Mesendoderm (in vitro differentiated cells): ENCODE results near the gene ZDHHC22.

Source experiments
- DNase-seq: peaks from one replicate; pipeline ENCODE4 v3.0.0; 2013
- H2AK5ac ChIP-seq: 2 replicates; pipeline ENCODE4 v1.6.1; 2013; ENCODE audit warnings: low read length, inconsistent platforms
- H2BK120ac ChIP-seq: 2 replicates; pipeline ENCODE4 v1.6.1; 2013; ENCODE audit warnings: low read depth, mild to moderate bottlenecking, low read length, moderate library complexity, mixed read lengths
- H2BK15ac ChIP-seq: replicated peaks from 2 replicates; pipeline ENCODE4 v1.6.1; 2013; ENCODE audit warnings: low read depth, mild to moderate bottlenecking, moderate library complexity
- H2BK5ac ChIP-seq: 2 replicates; pipeline ENCODE4 v1.6.1; 2013; ENCODE audit warnings: low read length, inconsistent platforms
- H3K18ac ChIP-seq: 2 replicates; pipeline ENCODE4 v1.6.1; 2013; ENCODE audit warnings: mild to moderate bottlenecking, low read length, mixed read lengths
- H3K23ac ChIP-seq: one replicate; pipeline ENCODE4 v1.6.1; 2013; ENCODE audit warnings: low read length
- H3K27ac ChIP-seq: 2 replicates; pipeline ENCODE4 v1.5.1; 2013; ENCODE audit warnings: low read depth, mild to moderate bottlenecking, inconsistent platforms, low read length, moderate library complexity
- H3K27me3 ChIP-seq: 2 replicates; pipeline ENCODE4 v1.6.1; 2013; ENCODE audit warnings: low read length, control low read depth, mild to moderate bottlenecking, inconsistent platforms; ENCODE audit not compliant: insufficient read depth, poor library complexity
- H3K36me3 ChIP-seq: 2 replicates; pipeline ENCODE4 v1.6.1; 2013; ENCODE audit warnings: low read length, inconsistent platforms; ENCODE audit not compliant: control insufficient read depth, insufficient read depth
- H3K4ac ChIP-seq: one replicate; pipeline ENCODE4 v1.6.1; 2013; ENCODE audit warnings: low read depth, mild to moderate bottlenecking, low read length, moderate library complexity
- H3K4me1 ChIP-seq: 2 replicates; pipeline ENCODE4 v1.6.1; 2013; ENCODE audit warnings: low read depth, low read length, inconsistent platforms; ENCODE audit not compliant: control insufficient read depth
- H3K4me2 ChIP-seq: 2 replicates; pipeline ENCODE4 v1.6.1; 2013; ENCODE audit warnings: low read length
- H3K4me3 ChIP-seq: 2 replicates; pipeline ENCODE4 v1.5.1; 2013; ENCODE audit warnings: mild to moderate bottlenecking, low read length
- H3K56ac ChIP-seq: one replicate; pipeline ENCODE4 v1.6.1; 2013; ENCODE audit warnings: low read length
- H3K79me1 ChIP-seq: 2 replicates; pipeline ENCODE4 v1.6.1; 2013; ENCODE audit warnings: low read length, inconsistent platforms
- H3K79me2 ChIP-seq: 2 replicates; pipeline ENCODE4 v1.6.1; 2013; ENCODE audit warnings: mild to moderate bottlenecking, low read length; ENCODE audit not compliant: control insufficient read depth, insufficient read depth
- H3K9ac ChIP-seq: 2 replicates; pipeline ENCODE4 v1.6.1; 2013; ENCODE audit warnings: low read length, inconsistent platforms
- H4K5ac ChIP-seq: one replicate; pipeline ENCODE4 v1.6.1; 2013; ENCODE audit warnings: low read length
- H4K8ac ChIP-seq: one replicate; pipeline ENCODE4 v1.6.1; 2013; ENCODE audit warnings: low read depth, mild to moderate bottlenecking, control low read depth, low read length, moderate library complexity
- WGBS: extraction: QIAGEN DNeasy Blood & Tissue Kit; methylation state at CpG from one replicate; pipeline ENCODE4 v1.1.7; 2013; ENCODE audit warnings: low lambda C conversion rate, missing lambda C conversion rate; ENCODE audit not compliant: insufficient coverage; ENCODE audit errors: extremely low coverage; 5-methylcytosine and 5-hydroxymethylcytosine counted together

The ZDHHC22 gene

GRCh38 chr14:77153802-77154201 lies 12.2 kb upstream of the ZDHHC22 start:
- Histone ChIP-seq H4K5ac (no peak overlapping the region), H3K4me1 (peaks cover 3% of the 10 kb centered on the region), H3K79me1 (no peaks in the 10 kb centered on the region), H2BK120ac (no peak overlapping the region), H2BK15ac (no peak overlapping the region), H4K8ac (no peak overlapping the region), H2BK5ac (no peak overlapping the region), H3K9ac (no peak overlapping the region), H2AK5ac (no peak overlapping the region), H3K56ac (no peak overlapping the region), H3K18ac (no peak overlapping the region), H3K36me3 (no peaks in the 10 kb centered on the region), H3K27ac (no peak overlapping the region), H3K4me3 (no peak overlapping the region), H3K23ac (no peak overlapping the region), H3K4ac (no peak overlapping the region), H3K27me3 (no peaks in the 10 kb centered on the region), H3K79me2 (no peaks in the 10 kb centered on the region), H3K4me2 (no peak overlapping the region)
- no peak for DNase-seq
- no CpG with 5 or more reads among the region's 3 CpGs for WGBS

- Histone ChIP-seq H3K79me2 (no peaks in the 10 kb centered on the region), H3K4me3 (no peak overlapping the region), H2BK5ac (no peak overlapping the region), H2BK120ac (no peak overlapping the region), H3K27me3 (no peaks in the 10 kb centered on the region), H3K4me1 (no peaks in the 10 kb centered on the region), H4K8ac (no peak overlapping the region), H3K9ac (no peak overlapping the region), H3K36me3 (no peaks in the 10 kb centered on the region), H4K5ac (no peak overlapping the region), H3K4ac (no peak overlapping the region), H3K79me1 (no peaks in the 10 kb centered on the region), H3K56ac (no peak overlapping the region), H3K23ac (no peak overlapping the region), H2AK5ac (no peak overlapping the region), H3K4me2 (no peak overlapping the region), H2BK15ac (no peak overlapping the region), H3K27ac (no peak overlapping the region), H3K18ac (no peak overlapping the region)
- no peak for DNase-seq
- WGBS, result no CpG with 5 or more reads among the region's 2 CpGs
Measured at GRCh38 chr14:77151918-77152588, 10.5 kb upstream of the ZDHHC22 start.

GRCh38 chr14:77151245-77151644 lies 9.7 kb upstream of the ZDHHC22 start:
- no peak overlapping the region for H3K18ac ChIP-seq
- H3K4me2 ChIP-seq, result no peak overlapping the region
- no peak overlapping the region for H3K4ac ChIP-seq
- H3K79me1 ChIP-seq, result no peaks in the 10 kb centered on the region
- H2BK15ac ChIP-seq, result no peak overlapping the region
- H3K56ac ChIP-seq, result no peak overlapping the region
- H3K4me1 ChIP-seq, result no peaks in the 10 kb centered on the region
- H3K27me3 ChIP-seq, result no peaks in the 10 kb centered on the region
- no peak overlapping the region for H3K23ac ChIP-seq
- no CpG with 5 or more reads among the region's 5 CpGs for WGBS
- no peak overlapping the region for H4K8ac ChIP-seq
- H2AK5ac ChIP-seq, result no peak overlapping the region
- no peak overlapping the region for H3K9ac ChIP-seq
- no peak overlapping the region for H4K5ac ChIP-seq
- DNase-seq, result peak; percentile 53
- H3K27ac ChIP-seq, result no peak overlapping the region
- H2BK120ac ChIP-seq, result no peak overlapping the region
- no peaks in the 10 kb centered on the region for H3K79me2 ChIP-seq
- H3K4me3 ChIP-seq, result no peak overlapping the region
- H2BK5ac ChIP-seq, result no peak overlapping the region
- no peaks in the 10 kb centered on the region for H3K36me3 ChIP-seq

GRCh38 chr14:77148510-77149231 lies 7.1 kb upstream of the ZDHHC22 start:
- Histone ChIP-seq H2BK15ac (no peak overlapping the region), H4K8ac (no peak overlapping the region), H3K36me3 (no peaks in the 10 kb centered on the region), H3K79me2 (no peaks in the 10 kb centered on the region), H2BK120ac (no peak overlapping the region), H2AK5ac (no peak overlapping the region), H3K4ac (no peak overlapping the region), H3K4me1 (peaks cover 4% of the 10 kb centered on the region), H3K56ac (no peak overlapping the region), H3K18ac (no peak overlapping the region), H3K9ac (no peak overlapping the region), H3K4me2 (no peak overlapping the region), H4K5ac (no peak overlapping the region), H2BK5ac (no peak overlapping the region), H3K23ac (no peak overlapping the region), H3K27ac (no peak overlapping the region), H3K79me1 (no peaks in the 10 kb centered on the region), H3K4me3 (no peak overlapping the region), H3K27me3 (no peaks in the 10 kb centered on the region)
- peak; percentile 42 for DNase-seq
- WGBS, result no CpG with 5 or more reads among the region's 8 CpGs

DNA sequence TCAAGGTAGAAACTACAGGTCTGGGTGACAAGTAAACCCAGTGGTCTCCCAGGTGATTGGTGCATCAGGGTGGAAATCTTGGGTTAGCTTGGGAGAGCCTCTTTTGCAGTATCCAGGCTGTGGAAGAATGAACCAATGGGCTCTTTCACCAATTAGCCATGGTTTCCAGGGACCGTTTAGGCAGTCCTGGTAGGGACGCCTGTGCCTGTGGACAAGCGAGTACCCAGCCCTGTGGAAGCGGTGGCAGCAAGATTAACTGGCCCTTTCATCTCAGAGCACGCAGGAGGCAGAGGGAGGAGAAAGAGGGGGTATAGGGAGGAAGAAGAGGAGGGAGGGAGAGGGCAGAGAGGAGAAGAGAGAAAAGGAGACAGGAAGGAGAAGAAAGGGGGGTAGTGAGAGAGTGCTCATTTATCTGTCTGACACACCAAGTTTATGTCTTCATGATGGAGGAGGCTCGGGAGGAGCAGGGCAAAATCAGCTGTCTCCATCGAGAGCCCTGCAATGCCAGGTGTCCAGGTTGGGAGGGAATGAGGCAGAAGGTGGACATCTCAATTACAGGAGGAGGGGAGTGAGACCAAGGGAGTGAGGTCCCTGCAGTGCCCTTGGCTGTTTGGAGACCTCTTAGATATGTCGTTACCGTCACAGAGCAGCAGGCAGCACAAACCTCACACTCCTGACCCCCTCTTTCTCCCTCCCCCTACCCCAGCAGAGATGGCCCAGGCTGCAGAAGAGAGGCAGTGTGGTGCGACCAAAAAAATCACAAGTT lies 4.6 kb upstream of the ZDHHC22 start:
- Histone ChIP-seq H3K27me3 (no peaks in the 10 kb centered on the region), H2AK5ac (no peak overlapping the region), H3K79me1 (no peaks in the 10 kb centered on the region), H3K4ac (no peak overlapping the region), H3K4me3 (no peak overlapping the region), H2BK15ac (no peak overlapping the region), H4K5ac (no peak overlapping the region), H2BK120ac (no peak overlapping the region), H3K56ac (no peak overlapping the region), H3K36me3 (no peaks in the 10 kb centered on the region), H3K9ac (no peak overlapping the region), H3K18ac (no peak overlapping the region), H2BK5ac (no peak overlapping the region), H3K79me2 (no peaks in the 10 kb centered on the region), H3K27ac (no peak overlapping the region), H3K4me2 (no peak overlapping the region), H3K23ac (no peak overlapping the region), H3K4me1 (peaks cover 11% of the 10 kb centered on the region), H4K8ac (no peak overlapping the region)
- no peak for DNase-seq
- WGBS, result no CpG with 5 or more reads among the region's 10 CpGs
